Skeletal muscle cell (primary cell): Measurements from ENCODE around the gene C16orf92.
"Not testable (repeated sequence)": the region's sequence is repeated elsewhere in the genome, so short reads cannot be mapped to it uniquely, and the experiment has no call there.

Experiments used
- DNase-seq: peaks from one replicate; pipeline ENCODE4 v3.0.0-alpha.2; 2010; ENCODE audit warnings: low read depth
- H3K4me3 ChIP-seq: 2 replicates; pipeline ENCODE4 v1.5.1; 2011; ENCODE audit warnings: low read depth, mild to moderate bottlenecking, control low read depth, low read length, moderate library complexity

Gene C16orf92

DNA sequence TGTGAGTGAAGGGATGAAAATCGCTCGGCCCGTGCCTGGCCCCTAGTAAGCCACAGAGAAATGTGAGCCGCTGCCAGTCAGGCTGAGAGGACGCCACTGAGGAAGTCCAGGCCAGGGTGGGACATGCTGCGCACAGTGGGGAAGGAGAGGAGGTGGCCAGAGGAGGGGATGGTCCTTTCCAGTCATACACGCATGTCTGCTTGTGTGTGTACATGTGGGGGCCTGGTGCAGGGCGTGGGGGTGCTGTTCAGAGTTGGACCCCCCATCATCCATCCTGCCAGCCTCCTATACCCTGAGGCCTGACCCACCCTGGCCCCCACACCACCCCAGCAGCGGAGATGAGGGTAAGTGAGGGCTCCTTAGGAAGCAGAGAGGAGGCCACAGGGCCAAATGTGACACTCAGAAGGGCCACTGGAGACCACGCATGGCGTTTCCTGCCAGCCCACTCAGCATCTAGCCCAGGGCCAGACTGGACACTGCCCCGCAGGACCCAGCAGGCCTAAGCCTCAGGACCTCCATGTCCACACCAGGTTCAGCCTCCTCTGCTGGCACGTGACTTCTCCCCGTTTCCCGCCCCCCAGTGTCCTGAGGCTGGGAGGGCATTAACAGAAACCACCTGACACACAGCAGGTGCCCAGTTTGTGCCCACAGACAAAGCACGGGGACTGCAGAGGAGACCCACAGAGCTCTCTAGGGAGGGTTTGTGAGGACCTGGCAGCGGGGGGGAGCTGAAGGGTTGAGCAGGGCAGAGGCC, 19.2 kb upstream of the C16orf92 start:
- no peak for DNase-seq
- no peak overlapping the region for H3K4me3 ChIP-seq

DNA sequence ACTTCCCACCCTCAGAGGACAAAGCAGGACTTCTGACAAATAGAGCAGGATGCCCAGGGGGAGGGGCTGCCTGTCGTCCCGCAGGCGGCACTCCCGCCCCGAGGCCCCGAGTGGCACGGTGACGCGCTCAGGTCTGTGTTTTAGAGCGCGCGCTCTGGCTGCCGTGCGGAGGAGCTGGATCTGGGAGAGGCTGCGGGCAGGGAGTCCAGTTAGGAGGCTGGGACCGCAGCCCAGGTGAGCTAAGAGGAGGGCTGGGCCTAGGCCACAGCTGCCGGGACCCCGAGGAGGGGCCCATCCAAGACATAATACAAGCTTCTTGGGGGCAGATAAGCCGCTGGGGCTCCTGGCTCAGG, 18.6 kb upstream of the C16orf92 start:
- DNase-seq = no peak
- no peak overlapping the region for H3K4me3 ChIP-seq

DNA sequence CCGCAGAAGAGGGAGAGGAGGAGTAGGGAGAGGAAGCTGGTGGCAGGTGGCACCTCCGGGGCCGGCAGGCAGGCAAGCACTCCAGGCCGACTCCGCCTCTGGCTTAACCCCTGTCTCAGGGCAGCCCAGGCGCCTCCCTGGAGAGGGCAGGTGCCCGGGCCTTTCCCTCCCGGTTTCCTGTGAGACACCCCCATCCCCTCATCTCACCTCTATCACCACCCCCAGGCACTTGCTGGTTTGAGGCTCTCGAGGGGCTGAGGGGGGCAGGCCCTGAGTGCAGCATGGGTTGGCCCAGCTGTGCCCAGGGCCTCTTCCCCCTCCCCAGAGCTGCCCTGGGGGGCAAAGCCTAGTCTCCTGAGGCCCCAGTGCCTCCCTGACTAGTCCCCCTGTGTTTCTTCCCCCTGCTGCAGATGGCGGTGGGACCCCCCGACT, 18.2 kb upstream of the C16orf92 start:
- H3K4me3 ChIP-seq = no peak overlapping the region
- no peak for DNase-seq

DNA sequence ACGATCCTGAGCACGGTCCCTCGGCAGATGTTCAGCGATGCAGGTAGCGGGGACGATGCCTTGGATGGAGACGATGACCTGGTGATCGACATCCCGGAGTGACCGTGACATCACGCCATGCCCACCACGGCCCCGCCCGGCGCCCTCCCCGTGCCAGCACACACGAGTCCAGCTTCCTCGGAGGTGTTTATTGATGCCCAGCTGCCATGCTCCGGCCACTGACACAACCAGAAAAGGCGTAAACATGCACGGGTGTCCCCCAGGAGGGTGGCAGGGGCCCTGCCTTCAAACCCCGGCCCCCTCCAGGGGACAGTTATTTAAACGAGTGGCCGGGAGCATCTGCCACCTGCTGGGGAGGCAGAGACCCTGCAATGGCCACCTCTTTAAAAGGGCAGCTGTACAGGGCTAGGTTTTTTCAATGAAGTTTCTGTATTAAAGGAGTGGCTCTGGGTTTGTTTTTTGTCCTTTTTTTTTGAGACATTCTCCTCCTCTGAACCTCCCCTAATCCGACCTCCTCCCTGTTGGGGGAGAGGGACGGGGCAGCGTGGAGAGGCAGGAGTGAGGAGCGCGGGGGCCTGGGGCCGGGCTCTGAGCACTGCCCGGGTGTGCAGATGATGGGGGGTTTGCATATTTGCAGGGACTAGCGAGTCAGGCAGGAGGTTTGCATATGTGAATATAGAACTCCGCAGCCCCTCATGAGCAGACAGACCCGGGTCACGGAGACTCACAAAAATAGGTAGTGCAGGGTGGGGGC, 17.5 kb upstream of the C16orf92 start:
- no peak for DNase-seq
- no peak overlapping the region for H3K4me3 ChIP-seq

DNA sequence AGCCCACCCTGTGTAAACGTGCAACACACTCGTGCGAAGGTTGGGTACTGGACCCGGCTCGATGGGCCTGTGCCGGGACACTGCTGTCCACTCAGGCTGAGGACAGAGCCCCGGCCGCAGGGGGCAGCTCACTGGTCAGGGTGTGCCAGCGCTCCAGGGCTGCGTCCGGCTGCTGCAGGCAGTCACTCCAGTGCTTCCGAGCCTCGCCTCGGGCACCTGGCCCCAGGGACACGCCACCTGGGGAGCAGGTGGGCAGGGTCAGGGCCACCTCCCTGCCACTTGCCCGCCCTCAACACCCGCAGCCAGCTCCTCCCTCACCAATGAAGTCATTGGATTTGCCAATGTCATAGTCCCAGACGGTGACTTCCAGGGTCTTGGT, 16.9 kb upstream of the C16orf92 start:
- no peak for DNase-seq

DNA sequence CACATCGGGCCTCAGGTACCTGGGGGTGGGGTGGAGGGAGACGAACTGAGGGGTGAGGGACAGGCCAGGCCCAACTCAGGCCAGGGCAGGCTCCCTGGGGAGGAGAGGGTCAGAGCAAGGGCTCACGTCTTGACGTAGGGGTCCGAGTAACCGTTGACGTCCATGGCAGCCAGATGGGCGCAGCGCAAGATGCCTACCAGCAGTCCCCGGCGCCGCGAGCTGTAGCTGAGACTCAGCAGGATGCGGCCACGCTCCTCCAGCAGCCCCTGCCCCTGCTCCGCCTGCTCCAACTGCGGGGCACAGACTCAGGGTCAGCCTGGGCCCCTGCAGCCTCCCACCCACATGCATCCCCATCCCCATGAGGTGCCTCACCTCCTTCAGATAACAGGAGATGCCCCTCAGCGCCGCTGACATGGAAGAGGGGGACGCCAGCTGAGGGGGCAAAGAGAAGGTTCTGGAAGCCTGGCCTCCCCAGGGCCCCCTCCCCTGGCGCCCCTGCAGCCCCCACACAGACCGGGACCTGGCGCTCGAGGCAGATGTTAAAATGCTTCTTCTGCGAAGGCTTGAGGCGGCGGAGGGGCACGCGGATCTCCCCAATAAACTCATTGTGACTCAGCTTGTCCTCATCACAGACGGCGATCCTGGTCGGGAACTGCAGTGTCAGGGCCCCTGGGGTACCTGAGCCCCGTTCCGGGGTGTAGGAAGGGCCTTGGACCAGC, 16.2 kb upstream of the C16orf92 start:
- no peak for DNase-seq
- H3K4me3 ChIP-seq = no peak overlapping the region

More for the DNA sequence above, 16.9 kb upstream of the C16orf92 start:
- no peak overlapping the region for H3K4me3 ChIP-seq

DNA sequence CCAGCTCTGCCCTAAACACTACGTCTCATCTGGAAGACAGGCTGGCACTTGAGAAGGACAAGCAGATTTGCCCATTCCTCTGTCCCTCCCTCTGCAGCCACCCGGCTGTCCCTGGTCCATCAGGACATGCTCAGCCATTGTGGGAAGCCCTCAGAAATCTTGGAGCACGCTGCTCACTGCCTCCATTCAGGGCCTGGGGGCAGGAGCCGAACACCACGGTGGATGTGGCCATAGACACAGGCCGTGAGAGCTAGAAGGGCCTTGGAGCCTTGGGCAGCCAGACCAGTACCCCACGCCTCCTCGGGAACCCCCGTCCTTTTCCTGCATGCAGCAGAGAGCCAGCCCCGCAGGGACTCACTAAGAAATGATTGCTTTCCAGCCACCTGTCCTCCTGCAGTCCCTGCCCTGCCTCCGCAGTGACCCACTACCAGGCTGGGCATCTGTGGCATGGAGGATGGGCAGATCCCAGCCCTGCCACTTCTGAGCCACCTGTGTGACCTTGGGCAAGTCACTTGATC, 15.6 kb upstream of the C16orf92 start:
- no peak overlapping the region for H3K4me3 ChIP-seq
- no peak for DNase-seq

DNA sequence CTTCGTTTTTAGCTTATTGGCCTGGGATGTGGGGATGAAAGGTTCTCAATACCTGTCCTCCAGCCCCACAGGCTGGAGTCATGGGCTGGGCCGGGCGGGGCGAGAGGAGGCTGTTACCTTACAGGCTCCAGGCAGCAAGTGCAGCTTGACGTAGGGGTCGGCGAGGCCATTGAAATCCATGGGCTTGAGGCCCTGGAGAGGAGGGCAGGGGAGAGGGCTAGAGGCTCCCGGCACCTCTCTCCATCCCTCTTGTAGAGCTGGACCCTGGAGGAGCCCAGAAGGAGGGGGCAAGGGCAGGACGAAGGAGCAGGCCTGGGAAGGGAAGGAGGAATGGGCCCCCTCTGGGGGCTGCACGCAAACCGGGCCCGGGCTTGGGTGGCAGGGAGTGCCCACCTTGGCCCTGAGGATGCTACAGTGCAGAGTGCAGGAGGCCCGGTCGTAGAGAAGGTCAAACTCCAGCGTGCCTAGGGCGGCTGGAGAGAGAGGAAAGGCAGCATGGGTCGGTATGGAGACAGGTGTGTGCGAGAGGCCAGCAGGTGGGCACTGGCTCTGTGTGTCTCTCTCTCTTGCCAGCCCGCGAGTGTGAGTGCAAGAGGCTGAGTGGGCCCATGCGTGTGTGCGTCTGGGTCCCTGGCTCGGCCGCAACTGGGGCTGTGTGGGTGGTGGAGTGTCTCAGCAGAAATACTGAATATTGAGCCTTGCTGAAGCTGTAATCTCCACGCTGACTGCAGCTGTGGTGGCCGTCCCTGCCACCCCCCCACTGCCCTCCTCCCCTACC, 13.7 kb upstream of the C16orf92 start:
- DNase-seq = no peak
- H3K4me3 ChIP-seq = no peak overlapping the region

DNA sequence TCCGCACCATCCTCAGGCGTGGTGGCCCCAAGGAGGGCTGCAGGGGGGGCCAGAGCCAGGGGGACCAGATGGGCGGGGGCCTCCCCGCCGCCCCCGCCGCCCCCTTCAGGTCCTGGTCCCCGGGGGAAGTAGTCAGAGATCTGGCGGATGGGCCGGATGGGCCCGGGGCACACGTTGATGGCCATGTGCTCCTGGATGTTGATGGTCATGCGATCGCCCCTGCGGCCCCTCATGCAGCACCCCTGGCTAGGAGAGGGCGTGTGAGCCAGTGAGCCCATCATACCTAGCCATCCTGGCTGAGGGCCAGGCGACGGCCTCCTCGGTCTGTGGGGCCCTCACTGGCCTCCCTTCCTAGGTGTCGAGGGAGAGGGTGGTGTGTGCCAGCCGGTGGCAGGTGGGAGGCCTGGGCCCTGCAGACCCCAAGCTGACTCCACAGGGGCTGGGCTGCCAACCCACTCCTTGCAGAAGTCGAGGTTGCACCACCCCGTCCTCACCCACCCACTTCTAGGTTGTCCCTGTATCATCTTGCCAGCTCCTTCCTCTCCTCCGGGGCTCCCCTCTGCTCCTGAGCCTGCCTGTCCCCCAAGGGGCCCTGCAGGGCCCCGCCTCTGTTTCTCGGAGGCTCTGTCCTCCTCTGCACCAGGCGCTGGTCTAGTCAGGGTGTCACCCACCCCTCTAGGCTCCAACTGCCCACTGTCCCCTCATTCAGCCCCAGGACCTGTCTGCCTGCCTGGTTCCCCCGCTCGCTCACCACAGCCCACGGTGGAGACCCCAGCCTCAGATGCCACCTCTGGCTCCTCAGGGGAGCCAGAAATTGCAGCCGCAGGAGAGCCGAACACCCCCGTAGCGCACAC, 12.8 kb upstream of the C16orf92 start:
- H3K4me3 ChIP-seq = peak overlapping the region; percentile 51

DNA sequence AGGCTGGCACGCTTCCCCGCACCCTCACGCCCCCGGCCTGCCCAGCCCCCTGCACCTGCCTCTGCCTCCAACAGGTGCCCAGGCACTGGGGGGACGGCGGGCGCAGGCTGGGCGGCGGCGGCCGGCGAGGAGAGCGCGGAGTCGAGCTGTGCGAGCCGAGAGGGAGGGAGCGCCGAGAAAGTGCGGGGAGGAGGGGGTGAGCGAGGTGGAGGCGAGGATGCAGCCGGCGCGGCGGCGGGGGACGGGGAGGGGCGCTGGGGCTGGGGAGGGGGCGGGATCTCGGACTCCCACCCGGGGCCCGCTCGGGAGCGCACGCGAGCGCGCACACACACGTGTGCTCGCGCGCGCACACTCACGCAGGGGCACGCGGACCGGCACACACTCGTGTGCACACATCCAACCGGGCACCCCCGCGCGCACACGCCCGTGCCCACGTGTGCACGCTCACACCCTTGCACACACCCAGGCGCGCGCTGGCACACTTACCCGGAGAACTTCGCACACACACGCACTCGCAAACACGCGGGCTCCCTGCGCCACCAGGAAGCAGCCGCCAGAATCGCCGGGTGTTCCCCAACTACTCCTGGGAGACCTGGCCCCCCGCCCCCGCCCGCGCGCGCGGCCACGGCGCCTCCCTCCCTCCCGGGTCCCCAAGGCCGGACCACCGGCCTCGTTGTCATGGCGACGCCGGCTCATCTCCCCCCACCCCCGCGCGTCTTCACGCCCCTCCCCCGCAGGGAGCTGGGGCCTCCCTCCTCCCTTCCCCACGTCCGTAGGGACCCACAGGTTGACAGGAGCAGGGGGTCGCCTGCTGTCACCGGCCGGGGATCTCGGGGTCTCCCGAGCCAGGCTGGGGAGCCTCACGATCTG, 11.9 kb upstream of the C16orf92 start, which contains the start of gene DOC2A:
TSS of gene DOC2A (minus strand) at position 184 of the 870 bp plus-strand sequence. CDS start 805 bp downstream, outside the sequence.
- H3K4me3 ChIP-seq = peak within 1 kb of the TSS; percentile 51
- DNase-seq = no peak

More for the DNA sequence above, 12.8 kb upstream of the C16orf92 start:
- DNase-seq = no peak

DNA sequence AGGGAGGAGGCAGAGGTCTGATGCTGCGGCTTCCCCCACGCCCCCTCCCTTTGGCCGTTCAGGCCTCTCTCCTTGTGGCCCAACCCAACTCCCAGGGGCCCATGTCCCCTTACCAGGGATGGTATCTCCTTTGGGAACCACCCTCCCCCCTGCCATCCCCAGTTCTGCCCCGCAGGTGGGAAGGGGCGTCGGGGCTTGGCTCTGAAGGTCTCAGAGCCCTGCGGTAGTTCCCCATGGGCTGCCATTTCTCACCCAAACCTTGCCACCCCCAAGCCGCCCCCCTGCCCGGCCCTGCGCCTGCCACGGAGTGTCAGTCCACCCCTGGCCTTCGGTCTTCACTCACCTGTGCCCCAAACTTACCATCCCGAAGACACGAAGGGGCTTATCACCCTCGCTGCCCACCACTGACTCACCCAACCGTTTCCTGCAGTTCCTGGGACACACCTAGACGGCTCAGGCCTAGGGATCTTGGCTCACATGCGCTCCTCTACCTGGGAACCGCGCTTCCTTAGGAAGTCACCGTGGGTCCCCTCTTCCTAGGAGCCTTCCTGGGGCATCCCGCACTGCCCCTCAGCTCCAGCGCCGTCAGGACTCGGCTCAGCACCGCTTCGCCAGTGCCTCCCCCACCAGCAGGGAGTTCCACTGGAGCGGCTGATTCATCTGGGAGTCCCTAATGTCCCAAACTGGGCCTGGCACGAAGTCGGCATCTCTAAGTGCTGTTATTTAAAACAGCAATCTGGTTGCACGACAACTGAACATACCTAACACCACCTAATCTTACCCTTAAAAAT, 11.1 kb upstream of the C16orf92 start:
- no peak overlapping the region for H3K4me3 ChIP-seq
- no peak for DNase-seq

DNA sequence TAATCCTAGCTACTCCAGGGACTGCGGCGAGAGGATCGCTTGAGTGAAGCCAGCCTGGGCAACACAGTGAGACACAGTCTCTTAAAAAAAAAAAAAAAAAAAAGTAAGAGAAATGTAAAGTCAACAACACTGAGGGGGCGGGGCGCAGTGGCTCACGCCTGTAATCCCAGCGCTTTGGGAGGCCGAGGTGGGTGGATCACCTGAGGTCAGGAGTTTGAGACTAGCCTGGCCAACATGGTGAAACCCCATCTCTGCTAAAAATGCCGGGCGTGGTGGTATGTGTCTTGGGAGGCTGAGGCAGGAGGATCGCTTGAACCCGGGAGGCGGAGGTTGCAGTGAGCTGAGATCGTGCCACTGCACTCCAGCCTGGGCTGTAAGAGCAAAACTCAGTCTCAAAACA, 10.4 kb upstream of the C16orf92 start:
- not testable (repeated sequence) for DNase-seq, H3K4me3 ChIP-seq

DNA sequence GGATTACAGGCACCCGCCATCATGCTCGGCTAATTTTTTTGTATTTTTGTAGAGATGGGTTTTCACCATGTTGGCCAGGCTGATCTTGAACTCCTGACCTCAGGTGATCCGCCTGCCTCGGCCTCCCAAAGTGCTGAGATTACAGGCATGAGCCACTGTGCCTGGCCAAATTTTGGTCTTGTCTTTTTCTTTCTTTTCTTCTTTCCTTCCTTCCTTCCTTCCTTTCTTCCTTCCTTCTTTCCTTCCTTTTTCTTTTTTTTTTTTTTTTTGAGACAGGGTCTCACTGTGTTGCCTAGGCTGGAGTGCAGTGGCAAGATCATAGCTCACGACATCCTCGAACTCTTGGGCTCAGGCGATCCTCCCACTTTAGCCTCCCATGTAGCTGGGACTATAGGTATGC, 7.5 kb upstream of the C16orf92 start:
- not testable (repeated sequence) for H3K4me3 ChIP-seq, DNase-seq

DNA sequence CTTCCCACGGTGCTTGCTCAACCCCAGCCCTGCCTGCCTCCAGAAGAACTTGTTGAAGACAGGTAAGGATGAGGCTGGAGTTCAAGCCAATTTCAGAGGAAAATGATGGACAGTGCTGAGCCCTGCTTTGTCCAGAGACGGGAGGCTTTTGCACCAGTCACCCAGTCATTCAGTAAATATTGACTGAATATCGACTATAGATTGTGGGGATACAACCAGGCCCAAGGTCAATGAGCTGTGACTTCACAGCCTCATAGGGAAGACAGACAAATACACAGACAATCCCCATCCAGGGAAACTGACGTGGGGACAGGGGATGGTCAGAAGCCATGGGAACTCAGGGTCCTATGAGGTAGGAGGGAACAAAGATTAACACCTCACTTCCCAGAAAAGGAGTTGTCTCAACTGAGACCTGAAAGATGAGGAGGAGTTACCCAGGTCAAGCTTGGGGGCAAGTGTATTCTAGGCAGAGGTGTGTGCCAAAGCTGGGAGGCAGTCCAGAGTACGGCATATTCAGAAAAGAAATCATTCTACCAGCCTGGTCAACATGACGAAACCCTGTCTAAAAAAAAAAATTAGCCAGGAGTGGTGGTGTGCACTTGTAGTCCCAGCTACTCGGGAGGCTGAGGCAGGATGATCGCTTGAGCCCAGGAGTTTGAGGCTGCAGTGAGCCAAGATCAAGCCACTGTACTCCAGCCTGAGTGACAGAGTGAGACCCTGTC, 6.3 kb upstream of the C16orf92 start:
- no peak overlapping the region for H3K4me3 ChIP-seq
- no peak for DNase-seq

DNA sequence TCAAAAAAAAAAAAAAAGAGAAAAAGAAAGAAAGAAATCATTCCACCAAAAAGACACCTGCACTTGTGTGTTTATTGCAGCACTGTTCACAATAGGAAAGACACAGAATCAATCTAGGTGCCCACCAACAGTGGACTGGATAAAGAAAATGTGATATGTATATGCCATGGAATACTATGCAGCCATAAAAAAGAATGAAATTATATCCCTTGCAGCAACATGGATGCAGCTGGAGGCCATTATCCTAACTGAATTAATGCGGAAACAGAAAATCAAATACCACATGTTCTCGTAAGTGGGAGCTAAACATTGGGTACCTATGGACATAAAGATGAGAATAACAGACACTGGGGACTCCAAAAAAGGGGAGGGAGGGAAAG, 5.7 kb upstream of the C16orf92 start:
- DNase-seq = no peak
- H3K4me3 ChIP-seq = no peak overlapping the region

DNA sequence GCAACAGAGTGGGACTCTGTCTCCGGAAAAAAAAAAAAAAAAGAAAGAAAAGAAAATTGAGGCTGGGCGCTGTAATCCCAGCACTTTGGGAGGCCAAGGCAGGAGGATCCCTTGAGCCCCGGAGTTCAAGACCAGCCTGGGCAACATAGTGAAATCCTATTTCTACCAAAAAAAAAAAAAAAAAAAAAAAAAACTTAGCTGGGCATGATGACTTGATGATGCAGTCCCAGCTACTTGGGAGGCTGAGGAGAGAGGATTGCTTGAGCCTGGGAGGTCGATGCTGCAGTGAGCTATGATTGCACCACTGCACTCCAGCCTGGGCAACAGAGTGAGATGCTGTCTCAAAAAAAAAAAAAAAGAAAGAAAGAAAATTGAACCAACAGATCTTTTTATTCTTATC, 5.1 kb upstream of the C16orf92 start:
- H3K4me3 ChIP-seq, DNase-seq: not testable (repeated sequence)
